ENCODE measurements around the gene RANBP9.

The RANBP9 gene

DNA sequence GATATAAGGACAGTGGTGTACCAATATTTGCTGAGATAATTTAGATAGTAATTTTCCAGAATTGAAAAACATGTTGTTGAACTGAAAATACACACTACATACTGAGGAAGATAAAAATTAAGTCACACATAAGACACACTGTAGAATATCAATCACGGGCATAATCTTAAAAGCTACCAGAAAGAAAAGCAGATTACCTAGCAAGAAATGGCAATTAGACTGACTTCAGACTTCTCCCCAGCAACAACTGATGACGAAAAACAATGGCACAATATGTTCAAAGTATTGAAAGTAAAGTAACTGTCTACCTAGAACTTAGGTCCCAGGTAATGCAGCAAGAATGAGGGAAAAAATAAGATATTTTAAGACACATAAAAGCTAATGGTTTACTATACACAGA, 50.0 kb downstream of the RANBP9 start:
- TF ChIP-seq, protein P1, sequence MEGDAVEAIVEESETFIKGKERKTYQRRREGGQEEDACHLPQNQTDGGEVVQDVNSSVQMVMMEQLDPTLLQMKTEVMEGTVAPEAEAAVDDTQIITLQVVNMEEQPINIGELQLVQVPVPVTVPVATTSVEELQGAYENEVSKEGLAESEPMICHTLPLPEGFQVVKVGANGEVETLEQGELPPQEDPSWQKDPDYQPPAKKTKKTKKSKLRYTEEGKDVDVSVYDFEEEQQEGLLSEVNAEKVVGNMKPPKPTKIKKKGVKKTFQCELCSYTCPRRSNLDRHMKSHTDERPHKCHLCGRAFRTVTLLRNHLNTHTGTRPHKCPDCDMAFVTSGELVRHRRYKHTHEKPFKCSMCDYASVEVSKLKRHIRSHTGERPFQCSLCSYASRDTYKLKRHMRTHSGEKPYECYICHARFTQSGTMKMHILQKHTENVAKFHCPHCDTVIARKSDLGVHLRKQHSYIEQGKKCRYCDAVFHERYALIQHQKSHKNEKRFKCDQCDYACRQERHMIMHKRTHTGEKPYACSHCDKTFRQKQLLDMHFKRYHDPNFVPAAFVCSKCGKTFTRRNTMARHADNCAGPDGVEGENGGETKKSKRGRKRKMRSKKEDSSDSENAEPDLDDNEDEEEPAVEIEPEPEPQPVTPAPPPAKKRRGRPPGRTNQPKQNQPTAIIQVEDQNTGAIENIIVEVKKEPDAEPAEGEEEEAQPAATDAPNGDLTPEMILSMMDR (conservative IDR thresholded peaks at IDR 0.05; ENCODE audit: control insufficient read depth, insufficient read depth, low read depth, low read length): no peak
- H3K4me3 ChIP-seq (ENCODE audit: control insufficient read depth, low read depth, low read length): no peak overlapping the region
- no peak for DNase-seq (ENCODE audit: low read depth)

DNA sequence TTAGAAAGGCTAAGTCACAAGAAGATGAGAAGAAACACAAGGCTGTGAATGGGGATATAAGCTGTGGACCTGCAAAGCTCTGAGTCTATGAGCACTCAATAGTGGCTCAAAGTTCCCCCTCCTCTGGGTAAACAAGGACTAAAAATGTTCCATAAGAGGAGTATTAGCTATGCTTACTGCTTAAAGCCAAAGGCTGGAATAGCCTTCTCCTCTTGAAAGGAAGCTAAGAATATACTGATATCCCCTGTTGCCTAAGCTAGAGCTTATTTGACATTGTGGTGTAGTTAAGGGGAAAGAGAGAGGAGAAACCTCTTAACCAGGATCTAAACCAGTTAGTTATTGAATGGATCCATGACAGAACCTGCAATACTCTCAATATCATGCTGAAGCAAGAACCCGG, 50.7 kb downstream of the RANBP9 start:
- TF ChIP-seq, protein P1 (conservative IDR thresholded peaks at IDR 0.05; ENCODE audit: control insufficient read depth, insufficient read depth, low read depth, low read length): no peak
- DNase-seq (ENCODE audit: low read depth): no peak
- no peak overlapping the region for H3K4me3 ChIP-seq (ENCODE audit: control insufficient read depth, low read depth, low read length)

DNA sequence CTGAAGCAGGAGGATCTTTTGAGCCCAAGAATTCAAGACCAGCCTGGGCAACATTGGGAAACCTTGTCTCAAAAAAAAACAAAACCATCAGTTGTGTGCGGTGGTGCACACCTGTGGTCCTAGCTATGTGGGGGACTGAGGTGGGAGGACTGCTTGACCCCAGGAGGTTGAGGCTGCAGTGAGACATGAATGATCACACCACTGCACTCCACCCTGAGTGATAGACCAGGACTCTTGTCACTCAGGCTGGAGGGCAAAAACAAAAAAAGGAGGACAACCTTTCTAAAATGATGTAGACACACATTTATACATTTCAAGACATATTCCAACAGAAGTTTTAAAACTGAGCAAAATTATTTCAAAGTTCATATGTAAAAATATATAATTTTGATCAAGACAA, 51.4 kb downstream of the RANBP9 start:
- TF ChIP-seq, protein P1 (conservative IDR thresholded peaks at IDR 0.05; ENCODE audit: control insufficient read depth, insufficient read depth, low read depth, low read length): no peak
- no peak overlapping the region for H3K4me3 ChIP-seq (ENCODE audit: control insufficient read depth, low read depth, low read length)
- DNase-seq (ENCODE audit: low read depth): no peak

DNA sequence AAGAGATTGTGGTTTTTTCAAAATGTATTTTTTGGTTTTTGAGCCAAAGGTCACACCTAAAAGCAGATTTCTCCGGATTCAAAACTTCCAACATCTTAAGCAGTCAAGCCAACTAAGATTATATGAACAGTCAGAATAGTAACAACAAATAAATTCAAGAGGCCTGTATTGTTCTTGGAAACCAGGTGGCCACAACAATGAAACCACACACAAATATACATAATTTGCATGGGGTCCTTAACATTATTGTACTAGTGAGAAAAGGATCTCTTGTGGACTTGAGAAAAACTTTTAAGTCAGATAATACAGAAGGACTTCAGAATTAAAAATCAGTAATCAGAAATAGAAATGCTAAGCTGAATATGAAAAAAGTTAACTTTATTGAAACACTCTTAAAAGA, 55.9 kb downstream of the RANBP9 start:
- DNase-seq (ENCODE audit: low read depth): no peak
- no peak overlapping the region for H3K4me3 ChIP-seq (ENCODE audit: control insufficient read depth, low read depth, low read length)
- TF ChIP-seq, protein P1 (conservative IDR thresholded peaks at IDR 0.05; ENCODE audit: control insufficient read depth, insufficient read depth, low read depth, low read length): no peak

DNA sequence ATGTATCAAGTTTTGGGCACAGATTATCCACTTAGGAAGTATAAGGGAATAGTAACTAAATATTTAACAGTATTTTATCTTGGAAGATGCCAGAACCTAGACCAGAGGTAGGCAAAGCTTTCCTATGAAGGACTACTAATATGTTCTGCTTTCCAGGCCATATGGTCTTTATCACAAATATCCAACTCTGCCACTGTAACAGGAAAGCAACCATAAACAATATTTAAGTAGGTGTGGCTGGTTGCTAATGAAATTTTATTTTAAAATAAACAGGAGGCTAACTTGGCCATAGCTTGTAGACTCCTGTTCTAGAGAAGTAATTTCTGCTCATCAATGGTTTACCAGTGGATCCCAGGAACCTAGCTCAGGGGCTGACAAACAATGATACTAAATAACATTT, 57.1 kb downstream of the RANBP9 start:
- H3K4me3 ChIP-seq (ENCODE audit: control insufficient read depth, low read depth, low read length): no peak overlapping the region
- no peak for DNase-seq (ENCODE audit: low read depth)
- TF ChIP-seq, protein P1 (conservative IDR thresholded peaks at IDR 0.05; ENCODE audit: control insufficient read depth, insufficient read depth, low read depth, low read length): no peak

DNA sequence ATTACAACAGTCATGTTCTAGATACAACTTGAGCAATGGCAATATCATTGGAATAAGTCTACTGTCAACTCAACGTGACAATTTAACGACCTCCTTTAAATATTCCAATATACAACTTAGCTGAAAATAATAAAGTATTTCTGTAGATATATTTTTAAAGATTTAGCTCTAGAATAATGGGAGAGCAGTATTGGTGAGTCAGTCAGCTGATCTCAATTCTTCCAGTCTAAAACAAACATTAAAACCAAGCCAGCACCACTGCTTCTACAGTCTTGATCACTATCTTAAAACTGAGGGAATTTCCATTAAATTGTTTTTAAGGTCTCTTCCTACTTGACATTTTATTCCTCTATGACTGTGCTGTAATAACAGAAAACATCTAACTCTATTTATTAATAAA, 58.3 kb downstream of the RANBP9 start:
- peak; percentile 4 for DNase-seq (ENCODE audit: low read depth)
- TF ChIP-seq, protein P1 (conservative IDR thresholded peaks at IDR 0.05; ENCODE audit: control insufficient read depth, insufficient read depth, low read depth, low read length): no peak
- H3K4me3 ChIP-seq (ENCODE audit: control insufficient read depth, low read depth, low read length): no peak overlapping the region

DNA sequence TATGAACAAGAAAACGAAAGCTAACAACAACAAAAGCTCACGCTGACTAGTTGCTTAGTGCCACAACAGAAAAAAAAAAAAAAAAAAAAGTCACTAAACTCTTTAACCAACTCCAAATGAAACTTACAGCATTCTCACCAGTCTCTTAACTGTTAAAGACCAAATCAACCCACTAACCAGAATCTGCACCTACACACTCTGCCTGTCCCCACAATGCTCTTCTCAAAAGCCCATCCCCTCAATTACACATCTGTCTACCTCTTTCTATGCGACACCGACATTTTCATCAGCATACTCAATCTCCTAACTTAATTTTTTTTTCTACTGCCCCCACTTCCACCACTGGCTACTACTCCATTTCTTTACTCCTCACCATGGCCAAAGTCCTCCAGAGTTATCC, 62.2 kb downstream of the RANBP9 start:
- DNase-seq (ENCODE audit: low read depth): no peak
- no peak overlapping the region for H3K4me3 ChIP-seq (ENCODE audit: control insufficient read depth, low read depth, low read length)
- TF ChIP-seq, protein P1 (conservative IDR thresholded peaks at IDR 0.05; ENCODE audit: control insufficient read depth, insufficient read depth, low read depth, low read length): no peak

Data from fibroblast of mammary gland (primary cell).